Measurements from ENCODE around the gene USP3. TPM values are rescaled to one million over a fixed set of nuclear protein-coding genes. Genes with fewer than 3 reads are reported as not detected.

Gene USP3
- polyA plus RNA-seq, 1 donor (not counting 4 experiments of a cell fraction or from before 2014, with no cell fraction given): 16.2 TPM

DNA sequence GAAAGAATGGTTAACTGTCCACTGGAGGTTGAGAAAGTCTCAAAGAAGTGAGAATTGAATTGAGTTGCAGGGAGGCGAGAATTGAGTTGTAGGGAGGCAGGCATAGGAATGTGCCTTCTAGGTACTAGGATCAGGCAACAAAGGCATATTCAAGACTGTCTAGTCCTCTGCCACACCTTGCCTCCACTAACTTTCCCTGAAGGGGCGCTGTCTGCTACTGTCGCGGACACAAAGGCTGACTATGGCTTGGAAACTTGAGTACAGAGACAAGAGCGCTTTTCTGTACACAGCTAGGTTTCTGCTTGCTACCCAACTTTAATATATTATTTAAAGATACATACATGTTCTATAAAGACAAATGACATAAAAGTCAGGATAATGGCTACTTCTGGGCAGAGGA is 82.4 kb downstream of the USP3 start:
- dilution Hi-C loops (cut with MboI; ENCODE audit: extremely low pct_ligation_motif_present, low sequenced_read_pairs): no loop called here
- H3K9me1 ChIP-seq (ENCODE audit: control insufficient read depth, extremely low read depth, insufficient read depth, low read length): no peaks in the 10 kb centered on the region
- H3K36me3 ChIP-seq (ENCODE audit: control insufficient read depth in 2 of 2, extremely low read depth in 1 of 2, insufficient read depth in 2 of 2, low read length in 2 of 2): peaks cover 11 to 12% of the 10 kb centered on the region in 2 experiments
- no peak overlapping the region for H3K27ac ChIP-seq (ENCODE audit: control insufficient read depth, insufficient read depth, low read length)
- no peaks in the 10 kb centered on the region for H3K4me1 ChIP-seq (ENCODE audit: control insufficient read depth, extremely low read depth, insufficient read depth, low read length)
- no peaks in the 10 kb centered on the region for H4K20me1 ChIP-seq (ENCODE audit: control insufficient read depth, extremely low read depth, insufficient read depth, low read length)
- no peak for TF ChIP-seq EZH2 (IDR thresholded peaks at IDR 0.05; ENCODE audit: low read length)
- TF ChIP-seq, protein P1, sequence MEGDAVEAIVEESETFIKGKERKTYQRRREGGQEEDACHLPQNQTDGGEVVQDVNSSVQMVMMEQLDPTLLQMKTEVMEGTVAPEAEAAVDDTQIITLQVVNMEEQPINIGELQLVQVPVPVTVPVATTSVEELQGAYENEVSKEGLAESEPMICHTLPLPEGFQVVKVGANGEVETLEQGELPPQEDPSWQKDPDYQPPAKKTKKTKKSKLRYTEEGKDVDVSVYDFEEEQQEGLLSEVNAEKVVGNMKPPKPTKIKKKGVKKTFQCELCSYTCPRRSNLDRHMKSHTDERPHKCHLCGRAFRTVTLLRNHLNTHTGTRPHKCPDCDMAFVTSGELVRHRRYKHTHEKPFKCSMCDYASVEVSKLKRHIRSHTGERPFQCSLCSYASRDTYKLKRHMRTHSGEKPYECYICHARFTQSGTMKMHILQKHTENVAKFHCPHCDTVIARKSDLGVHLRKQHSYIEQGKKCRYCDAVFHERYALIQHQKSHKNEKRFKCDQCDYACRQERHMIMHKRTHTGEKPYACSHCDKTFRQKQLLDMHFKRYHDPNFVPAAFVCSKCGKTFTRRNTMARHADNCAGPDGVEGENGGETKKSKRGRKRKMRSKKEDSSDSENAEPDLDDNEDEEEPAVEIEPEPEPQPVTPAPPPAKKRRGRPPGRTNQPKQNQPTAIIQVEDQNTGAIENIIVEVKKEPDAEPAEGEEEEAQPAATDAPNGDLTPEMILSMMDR (optimal IDR thresholded peaks at IDR 0.05 in 1 of 3, IDR thresholded peaks at IDR 0.05 in 1 of 3, conservative IDR thresholded peaks at IDR 0.05 in 1 of 3; ENCODE audit: extremely low read depth in 1 of 3, insufficient read depth in 2 of 3, low read length in 3 of 3): no peak
- no peaks in the 10 kb centered on the region for H3K79me2 ChIP-seq (ENCODE audit: control insufficient read depth, insufficient read depth, low read length)
- no peak overlapping the region for H3K9ac ChIP-seq (ENCODE audit: control insufficient read depth, extremely low read depth, insufficient read depth, low read length)
- FAIRE-seq (no peak), DNase-seq (ENCODE audit: low read depth, low spot score) (no peak)
- no peaks in the 10 kb centered on the region for H3K9me3 ChIP-seq (ENCODE audit: control insufficient read depth, low read depth, low read length)
- no peak overlapping the region for H3K4me3 ChIP-seq (ENCODE audit: control insufficient read depth in 2 of 3, extremely low read depth in 1 of 3, insufficient read depth in 2 of 3, low read depth in 1 of 3, low read length in 3 of 3)
- no peaks in the 10 kb centered on the region for H3K27me3 ChIP-seq (ENCODE audit: control insufficient read depth, extremely low read depth, insufficient read depth, low read length)
- no peak overlapping the region for H2AFZ ChIP-seq (ENCODE audit: control insufficient read depth, low read length)
- no peak overlapping the region for H3K4me2 ChIP-seq (ENCODE audit: control insufficient read depth, extremely low read depth, insufficient read depth, low read depth, low read length)

DNA sequence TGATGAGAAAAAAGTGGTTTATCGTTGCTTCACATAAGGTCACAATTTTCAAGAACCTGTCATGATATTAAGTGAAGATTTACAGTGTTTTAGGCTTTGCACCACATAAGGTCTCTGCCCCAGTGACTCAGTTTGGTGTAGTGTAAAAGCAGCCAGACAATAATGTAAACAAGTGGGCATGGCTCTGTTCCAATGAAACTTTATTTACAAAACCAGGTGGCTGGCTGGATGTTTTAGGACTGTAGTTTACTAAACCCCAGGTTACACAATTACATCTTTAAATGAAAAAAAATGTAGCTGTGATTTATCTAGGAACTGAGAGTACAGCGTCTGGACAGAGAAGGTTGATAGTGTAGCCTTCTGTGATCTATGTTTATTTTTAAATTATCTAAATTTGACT is 83.1 kb downstream of the USP3 start:
- dilution Hi-C loops (cut with MboI; ENCODE audit: extremely low pct_ligation_motif_present, low sequenced_read_pairs): no loop called here
- no peak for DNase-seq (ENCODE audit: low read depth, low spot score)
- Histone ChIP-seq H3K4me1 (ENCODE audit: control insufficient read depth, extremely low read depth, insufficient read depth, low read length) (no peaks in the 10 kb centered on the region), H3K9ac (ENCODE audit: control insufficient read depth, extremely low read depth, insufficient read depth, low read length) (no peak overlapping the region), H3K36me3 (ENCODE audit: control insufficient read depth in 2 of 2, extremely low read depth in 1 of 2, insufficient read depth in 2 of 2, low read length in 2 of 2) (peaks cover 11 to 12% of the 10 kb centered on the region in 2 experiments), H3K9me3 (ENCODE audit: control insufficient read depth, low read depth, low read length) (no peaks in the 10 kb centered on the region), H2AFZ (ENCODE audit: control insufficient read depth, low read length) (no peak overlapping the region), H3K4me2 (ENCODE audit: control insufficient read depth, extremely low read depth, insufficient read depth, low read depth, low read length) (no peak overlapping the region), H3K9me1 (ENCODE audit: control insufficient read depth, extremely low read depth, insufficient read depth, low read length) (no peaks in the 10 kb centered on the region), H3K79me2 (ENCODE audit: control insufficient read depth, insufficient read depth, low read length) (no peaks in the 10 kb centered on the region), H4K20me1 (ENCODE audit: control insufficient read depth, extremely low read depth, insufficient read depth, low read length) (no peaks in the 10 kb centered on the region), H3K27ac (ENCODE audit: control insufficient read depth, insufficient read depth, low read length) (no peak overlapping the region), H3K4me3 (ENCODE audit: control insufficient read depth in 2 of 3, extremely low read depth in 1 of 3, insufficient read depth in 2 of 3, low read depth in 1 of 3, low read length in 3 of 3) (no peak overlapping the region), H3K27me3 (ENCODE audit: control insufficient read depth, extremely low read depth, insufficient read depth, low read length) (no peaks in the 10 kb centered on the region)
- FAIRE-seq: no peak
- no peak for TF ChIP-seq EZH2 (IDR thresholded peaks at IDR 0.05; ENCODE audit: low read length)
- TF ChIP-seq, protein P1 (optimal IDR thresholded peaks at IDR 0.05 in 1 of 3, IDR thresholded peaks at IDR 0.05 in 1 of 3, conservative IDR thresholded peaks at IDR 0.05 in 1 of 3; ENCODE audit: extremely low read depth in 1 of 3, insufficient read depth in 2 of 3, low read length in 3 of 3): no peak

Data from keratinocyte (primary cell).